Measurements from ENCODE around the gene PRKCA.

GRCh38 chr17:66810951-66811682, 508.7 kb downstream of the PRKCA start:
- TF ChIP-seq CTCF (IDR thresholded peaks at IDR 0.05) (no peak), POLR2A (IDR thresholded peaks at IDR 0.05) (no peak)

All from ovary (tissue), 3 donors.